MM.1S (cell line): ENCODE results near the gene CTU1.

Source experiments
- CTCF ChIP-seq: fragments of 300-600 bp; sonication (generic); IDR thresholded peaks from 2 replicates; pipeline ENCODE4 v1.5.1; 2016; ENCODE audit warnings: antibody characterized with exemption, low read length, mixed read lengths
- EZH2phosphoT487 ChIP-seq: fragments of 300-600 bp; sonication (generic); IDR thresholded peaks from 2 replicates; pipeline ENCODE4 v1.6.1; 2018; ENCODE audit warnings: antibody characterized with exemption, low read length

GRCh38 chr19:51099047-51099382, 9.2 kb downstream of the CTU1 start:
- TF ChIP-seq CTCF (no peak), EZH2phosphoT487 (no peak)
